ENCODE measurements around the gene TOLLIP.
"Not testable (repeated sequence)": the region's sequence is repeated elsewhere in the genome, so short reads cannot be mapped to it uniquely, and the experiment has no call there.

Gene TOLLIP

DNA sequence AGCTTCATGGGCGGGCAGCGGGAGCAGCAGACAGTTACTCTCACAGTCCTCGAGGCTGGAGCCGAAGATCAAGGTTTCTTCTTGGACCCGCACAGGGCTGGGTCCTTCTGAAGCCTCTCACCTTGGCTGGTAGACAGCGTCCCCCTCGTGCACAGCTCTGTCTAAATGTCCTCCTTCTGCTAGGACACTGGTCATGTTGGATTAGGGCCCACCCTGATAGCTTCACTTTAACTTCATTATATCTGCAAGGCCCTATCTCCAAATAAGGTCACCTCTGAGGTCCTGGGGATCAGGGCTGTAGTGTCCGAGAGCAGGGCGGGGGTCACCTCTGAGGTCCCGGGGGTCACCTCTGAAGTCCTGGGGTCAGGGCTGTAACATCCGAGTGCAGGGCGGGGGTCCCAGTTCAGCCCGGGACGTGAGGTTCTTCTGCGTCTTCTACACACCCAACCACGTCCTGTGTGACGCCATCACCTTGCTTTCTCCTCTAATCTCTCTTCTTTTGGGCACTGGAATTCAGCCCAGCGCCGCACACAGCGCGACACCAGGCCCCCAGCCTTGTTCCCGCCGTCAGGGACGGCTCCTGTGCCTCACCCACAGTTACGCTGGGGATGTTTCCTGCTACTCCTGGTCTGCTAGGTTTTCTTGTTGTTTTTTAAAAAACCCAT, 34.1 kb upstream of the TOLLIP start:
- in situ Hi-C loops (cut with MboI; ENCODE audit: low sequenced_read_pairs, unreplicated experiment): no loop called here
- DNase-seq (ENCODE audit: low spot score): no peak
- TF ChIP-seq, protein P1, sequence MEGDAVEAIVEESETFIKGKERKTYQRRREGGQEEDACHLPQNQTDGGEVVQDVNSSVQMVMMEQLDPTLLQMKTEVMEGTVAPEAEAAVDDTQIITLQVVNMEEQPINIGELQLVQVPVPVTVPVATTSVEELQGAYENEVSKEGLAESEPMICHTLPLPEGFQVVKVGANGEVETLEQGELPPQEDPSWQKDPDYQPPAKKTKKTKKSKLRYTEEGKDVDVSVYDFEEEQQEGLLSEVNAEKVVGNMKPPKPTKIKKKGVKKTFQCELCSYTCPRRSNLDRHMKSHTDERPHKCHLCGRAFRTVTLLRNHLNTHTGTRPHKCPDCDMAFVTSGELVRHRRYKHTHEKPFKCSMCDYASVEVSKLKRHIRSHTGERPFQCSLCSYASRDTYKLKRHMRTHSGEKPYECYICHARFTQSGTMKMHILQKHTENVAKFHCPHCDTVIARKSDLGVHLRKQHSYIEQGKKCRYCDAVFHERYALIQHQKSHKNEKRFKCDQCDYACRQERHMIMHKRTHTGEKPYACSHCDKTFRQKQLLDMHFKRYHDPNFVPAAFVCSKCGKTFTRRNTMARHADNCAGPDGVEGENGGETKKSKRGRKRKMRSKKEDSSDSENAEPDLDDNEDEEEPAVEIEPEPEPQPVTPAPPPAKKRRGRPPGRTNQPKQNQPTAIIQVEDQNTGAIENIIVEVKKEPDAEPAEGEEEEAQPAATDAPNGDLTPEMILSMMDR (IDR thresholded peaks at IDR 0.05; ENCODE audit: borderline replicate concordance, control extremely low read depth, extremely low read depth, insufficient read depth, missing control alignments): no peak

DNA sequence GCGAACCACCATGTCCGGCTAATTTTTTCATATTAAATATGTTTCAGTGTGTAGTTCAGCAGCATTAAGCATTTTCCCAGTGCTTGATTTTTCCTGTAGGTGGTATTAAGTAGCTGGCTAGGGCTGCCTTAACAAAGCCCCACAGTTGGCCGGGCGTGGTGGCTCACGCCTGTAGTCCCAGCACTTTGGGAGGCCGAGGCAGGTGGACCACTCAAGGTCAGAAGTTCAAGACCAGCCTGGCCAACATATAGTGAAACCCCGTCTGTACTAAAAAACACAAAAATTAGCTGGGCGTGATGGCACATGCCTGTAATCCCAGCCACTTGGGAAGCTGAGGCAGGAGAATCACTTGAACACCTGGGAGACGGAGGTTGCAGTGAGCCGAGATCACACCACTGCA, 33.5 kb upstream of the TOLLIP start:
- DNase-seq (ENCODE audit: low spot score): no peak
- TF ChIP-seq, protein P1 (IDR thresholded peaks at IDR 0.05; ENCODE audit: borderline replicate concordance, control extremely low read depth, extremely low read depth, insufficient read depth, missing control alignments): no peak
- in situ Hi-C loops (cut with MboI; ENCODE audit: low sequenced_read_pairs, unreplicated experiment): no loop called here

DNA sequence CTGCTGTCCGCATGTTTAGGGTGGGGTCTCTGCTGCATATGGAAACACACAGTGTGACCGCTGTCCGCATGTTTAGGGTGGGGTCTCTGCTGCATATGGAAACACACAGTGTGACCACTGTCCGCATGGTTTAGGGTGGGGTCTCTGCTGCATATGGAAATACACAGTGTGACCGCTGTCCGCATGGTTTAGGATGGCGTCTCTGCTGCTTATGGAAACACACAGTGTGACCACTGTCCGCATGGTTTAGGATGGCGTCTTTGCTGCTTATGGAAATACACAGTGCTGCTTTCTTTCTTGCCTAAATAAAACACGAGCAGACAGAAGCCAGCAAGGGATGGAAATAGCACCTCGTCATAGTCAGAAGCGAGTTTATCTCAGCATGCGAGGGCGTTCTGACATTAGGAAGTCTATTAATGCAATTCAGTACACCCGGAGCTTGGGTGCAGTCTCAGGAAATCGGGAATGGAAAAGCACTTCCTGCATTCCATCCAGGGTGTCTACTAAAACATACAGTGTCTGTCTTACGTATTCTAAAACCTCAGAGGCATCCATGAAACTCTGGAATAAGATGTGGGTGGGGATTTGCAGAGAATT, 32.6 kb upstream of the TOLLIP start:
- TF ChIP-seq, protein P1 (IDR thresholded peaks at IDR 0.05; ENCODE audit: borderline replicate concordance, control extremely low read depth, extremely low read depth, insufficient read depth, missing control alignments): no peak
- in situ Hi-C loops (cut with MboI; ENCODE audit: low sequenced_read_pairs, unreplicated experiment): no loop called here
- no peak for DNase-seq (ENCODE audit: low spot score)

DNA sequence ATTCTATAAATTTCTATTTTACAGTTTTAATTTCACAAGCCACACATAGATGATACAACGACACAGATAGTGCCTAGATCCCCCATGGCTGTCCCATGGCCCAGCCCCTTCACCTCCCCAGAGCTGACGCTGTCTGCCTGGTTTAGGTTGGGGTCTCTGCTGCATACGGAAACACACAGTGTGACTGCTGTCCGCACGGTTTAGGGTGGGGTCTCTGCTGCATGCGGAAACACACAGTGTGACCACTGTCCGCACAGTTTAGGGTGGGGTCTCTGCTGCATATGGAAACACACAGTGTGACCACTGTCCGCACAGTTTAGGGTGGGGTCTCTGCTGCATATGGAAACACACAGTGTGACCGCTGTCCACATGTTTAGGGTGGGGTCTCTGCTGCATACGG, 31.8 kb upstream of the TOLLIP start:
- DNase-seq (ENCODE audit: low spot score); in situ Hi-C loops (cut with MboI; ENCODE audit: low sequenced_read_pairs, unreplicated experiment): not testable (repeated sequence)

DNA sequence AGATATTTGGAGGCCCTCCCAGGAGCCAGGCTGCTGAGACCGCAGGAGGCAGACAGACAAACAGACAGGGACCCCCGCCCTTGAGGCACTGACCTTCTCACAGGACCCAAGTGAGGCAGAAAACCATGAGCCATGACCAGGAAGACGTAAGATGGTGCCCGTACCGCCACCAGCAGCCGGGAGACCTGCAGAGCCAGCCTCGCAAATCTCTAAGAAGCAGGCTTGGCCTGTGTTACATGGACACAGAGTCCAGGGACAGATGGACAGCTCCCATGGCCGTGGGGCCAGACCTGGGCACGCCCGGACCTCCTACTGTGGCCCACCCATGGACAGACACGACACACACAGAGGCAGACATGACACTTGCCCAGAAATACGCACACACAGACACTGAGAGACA, 30.7 kb upstream of the TOLLIP start:
- TF ChIP-seq, protein P1 (IDR thresholded peaks at IDR 0.05; ENCODE audit: borderline replicate concordance, control extremely low read depth, extremely low read depth, insufficient read depth, missing control alignments): no peak
- in situ Hi-C loops (cut with MboI; ENCODE audit: low sequenced_read_pairs, unreplicated experiment): no loop called here
- DNase-seq (ENCODE audit: low spot score): no peak

DNA sequence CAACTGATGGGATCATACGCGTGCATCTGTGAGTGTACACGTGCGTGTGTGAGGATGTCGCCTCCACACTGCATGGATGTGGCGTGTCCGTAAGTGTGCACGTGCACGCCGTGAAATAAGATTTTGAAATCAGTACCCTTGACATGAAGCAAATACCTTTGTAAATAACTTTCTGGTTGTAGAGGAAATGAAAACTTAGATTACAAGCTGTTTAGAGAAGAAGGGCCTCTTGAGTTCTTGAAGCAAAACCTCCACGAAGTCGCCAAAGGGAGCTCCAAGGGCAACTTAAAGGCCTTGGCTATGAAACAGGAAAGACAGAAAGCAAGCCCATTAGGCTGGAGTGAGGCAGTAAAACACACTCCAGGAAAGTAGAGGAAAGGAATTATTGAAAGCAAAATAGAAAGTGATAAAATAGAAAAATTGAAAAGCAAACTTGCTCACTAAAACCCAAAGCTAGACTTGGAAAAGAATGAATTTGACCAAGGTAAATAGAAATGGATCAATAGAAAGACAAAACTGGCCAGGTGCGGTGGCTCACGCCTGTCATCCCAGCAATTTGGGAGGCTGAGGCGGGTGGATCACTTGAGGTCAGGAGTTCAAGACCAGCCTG, 29.7 kb upstream of the TOLLIP start:
- TF ChIP-seq, protein P1 (IDR thresholded peaks at IDR 0.05; ENCODE audit: borderline replicate concordance, control extremely low read depth, extremely low read depth, insufficient read depth, missing control alignments): no peak
- no peak for DNase-seq (ENCODE audit: low spot score)
- in situ Hi-C loops (cut with MboI; ENCODE audit: low sequenced_read_pairs, unreplicated experiment): no loop called here

Measured in GM13976 (cell line).